Eye (tissue), 1 donor: ENCODE measurements around the gene LCLAT1.
"Not testable (repeated sequence)": the region's sequence is repeated elsewhere in the genome, so short reads cannot be mapped to it uniquely, and the experiment has no call there.

ENCODE experiments used
- DNase-seq: peaks from one replicate; pipeline ENCODE4 v3.0.0-alpha.2; 2015

The LCLAT1 gene

DNA sequence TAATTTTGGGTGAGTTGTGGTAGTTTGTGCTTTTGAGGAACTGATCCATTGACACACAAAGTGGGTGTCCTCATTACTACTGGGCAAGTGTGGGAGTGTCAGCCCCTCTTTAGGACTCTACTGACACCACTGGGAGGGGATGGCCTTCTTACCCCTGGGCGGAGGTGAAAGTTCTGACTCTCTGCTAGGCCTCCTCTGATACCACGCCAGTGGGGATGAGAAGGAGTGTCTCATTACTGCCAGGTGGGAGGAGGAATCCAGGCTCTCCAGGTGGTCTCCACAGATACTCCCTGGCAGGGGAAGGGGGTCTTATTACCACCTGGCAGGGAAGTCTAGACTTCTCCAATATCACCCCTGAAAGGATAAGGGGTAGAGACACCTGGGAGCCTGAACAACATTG, 9.1 kb downstream of the LCLAT1 start:
- DNase-seq: no peak

DNA sequence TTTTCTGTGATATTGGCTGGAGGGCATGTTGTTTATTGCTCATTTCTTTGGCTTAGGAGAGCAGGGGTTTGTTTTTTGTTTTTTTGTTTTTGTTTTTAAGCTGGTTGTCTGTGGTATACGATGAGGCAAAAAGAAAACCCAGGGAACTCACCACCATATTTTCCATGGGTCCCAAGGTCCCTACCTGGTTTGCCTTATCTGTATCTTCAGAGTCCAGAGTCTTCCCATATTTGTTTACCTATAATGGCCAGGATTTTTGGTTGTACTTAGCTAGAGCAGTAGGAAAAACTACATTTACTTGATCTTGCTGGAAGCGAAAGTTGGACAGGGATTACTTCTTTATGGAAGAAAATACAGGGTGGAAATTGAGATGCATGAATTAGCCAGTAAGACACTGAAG, 9.5 kb downstream of the LCLAT1 start:
- DNase-seq: no peak

DNA sequence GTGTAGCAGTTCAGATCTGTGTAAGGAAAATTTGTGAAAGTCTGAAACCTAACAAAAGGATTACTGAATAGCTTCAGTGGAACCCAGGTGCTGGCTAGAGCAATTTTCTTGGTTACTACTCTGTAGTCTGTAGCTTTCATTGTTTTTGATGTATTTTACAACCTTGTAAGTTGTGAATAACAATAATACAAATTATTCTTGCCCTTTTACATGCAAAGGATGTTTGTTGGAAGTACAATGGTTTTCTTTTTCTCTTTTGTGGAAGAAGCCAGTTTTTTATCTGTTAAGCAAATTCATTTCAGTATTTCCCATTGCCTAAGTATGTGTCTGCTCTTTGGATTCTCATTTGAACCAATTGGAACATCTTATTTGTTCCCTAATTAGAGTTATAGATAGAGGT, 10.2 kb downstream of the LCLAT1 start:
- DNase-seq: no peak

DNA sequence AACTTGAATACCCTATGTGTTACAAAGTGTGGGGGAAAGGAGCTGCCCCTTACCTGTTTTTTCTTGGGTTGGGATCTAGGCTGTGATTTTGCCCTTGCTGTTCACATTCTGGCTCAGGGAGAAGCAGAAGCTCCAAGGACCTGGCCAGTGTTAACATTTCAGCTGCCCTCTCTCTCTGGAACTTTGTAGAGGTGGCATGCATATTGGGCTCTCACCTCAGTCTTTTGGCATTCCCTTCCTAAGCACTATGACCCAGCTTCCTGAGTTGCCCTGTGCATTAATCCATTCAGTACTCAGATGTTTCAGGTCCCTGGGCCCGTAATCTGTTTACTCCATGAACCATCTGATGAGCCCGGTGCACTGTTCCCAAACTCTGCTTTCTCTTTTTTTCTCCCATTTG, 12.1 kb downstream of the LCLAT1 start:
- no peak for DNase-seq

DNA sequence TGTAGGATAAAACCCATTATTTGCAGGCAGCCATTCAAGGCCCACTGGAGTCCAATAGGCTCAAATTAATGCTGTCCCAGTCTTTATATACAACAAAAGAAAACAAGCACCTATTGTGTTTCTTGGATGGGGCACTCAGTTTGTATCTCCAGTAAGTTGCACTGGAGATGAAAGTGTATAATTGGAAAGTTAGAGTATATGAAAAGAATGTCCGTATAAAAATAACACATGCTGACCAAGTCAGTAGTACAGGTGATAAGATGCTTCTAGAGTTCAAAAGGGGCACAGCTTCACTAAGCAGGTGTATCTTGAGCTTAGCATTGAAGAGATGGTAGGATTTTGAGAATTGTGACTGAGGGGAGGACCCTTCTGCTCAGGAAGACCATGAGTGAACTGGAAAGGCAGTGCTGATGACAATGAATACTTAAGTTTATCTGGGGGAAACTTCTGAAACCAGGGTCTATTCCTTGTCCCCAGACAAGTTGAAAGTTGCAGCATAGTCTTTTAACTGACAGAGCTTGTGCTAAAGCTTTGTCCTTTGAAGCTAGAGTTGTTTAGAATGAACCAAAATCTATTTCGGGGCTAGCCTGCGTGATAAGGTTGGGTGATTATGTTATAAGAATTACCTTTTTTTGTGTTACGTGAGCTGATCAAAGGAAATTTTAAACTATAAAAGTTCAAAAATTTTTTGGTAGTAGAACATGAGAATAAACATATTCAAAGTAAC, 15.2 kb downstream of the LCLAT1 start:
- DNase-seq: no peak

DNA sequence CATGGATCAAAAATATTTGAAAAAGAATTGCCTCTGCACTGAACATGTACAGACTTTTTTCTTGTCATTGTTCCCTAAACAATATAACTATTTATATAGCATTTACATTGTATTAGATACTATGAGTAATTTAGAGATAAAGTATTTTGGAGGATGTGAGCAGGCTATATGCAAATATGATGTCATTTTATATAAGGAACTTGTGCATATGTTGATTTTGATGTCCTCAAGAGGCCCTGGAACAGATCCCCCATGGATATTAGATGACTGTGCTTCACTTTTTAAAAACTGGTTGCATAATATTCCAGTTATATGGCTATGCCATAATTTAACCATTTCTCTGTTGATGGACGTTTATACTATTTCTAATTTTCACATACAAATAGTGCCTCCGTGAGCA, 16.5 kb downstream of the LCLAT1 start:
- DNase-seq: no peak

DNA sequence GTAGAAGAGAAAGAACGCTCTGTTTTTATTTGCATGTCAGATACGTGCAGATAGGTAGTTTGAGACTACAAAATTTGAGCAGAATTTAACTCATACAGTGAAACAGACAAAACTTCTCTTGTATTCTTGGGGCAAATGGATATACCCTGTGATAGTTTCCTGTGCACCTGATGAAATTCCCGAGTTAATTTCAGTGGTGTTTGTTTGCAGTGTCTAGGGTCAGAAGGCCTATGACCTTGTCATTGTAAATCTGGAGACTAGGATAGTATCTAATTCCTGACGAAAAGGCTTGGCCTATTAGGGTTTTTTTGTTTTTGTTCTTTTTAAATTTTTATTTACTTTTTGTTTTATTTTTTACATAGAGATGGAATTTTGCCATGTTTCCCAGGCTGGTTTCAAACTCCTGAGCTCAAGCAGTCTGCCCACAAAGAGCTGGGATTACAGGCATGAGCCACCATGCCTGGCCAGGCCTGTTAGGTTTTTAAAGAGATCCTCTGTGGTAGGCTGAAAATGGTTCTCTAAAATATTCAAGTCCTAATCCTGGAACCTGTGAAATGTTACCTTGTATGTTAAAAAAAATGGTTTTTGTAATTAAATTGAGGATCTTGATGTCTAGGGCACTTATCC, 17.6 kb downstream of the LCLAT1 start:
- no peak for DNase-seq

DNA sequence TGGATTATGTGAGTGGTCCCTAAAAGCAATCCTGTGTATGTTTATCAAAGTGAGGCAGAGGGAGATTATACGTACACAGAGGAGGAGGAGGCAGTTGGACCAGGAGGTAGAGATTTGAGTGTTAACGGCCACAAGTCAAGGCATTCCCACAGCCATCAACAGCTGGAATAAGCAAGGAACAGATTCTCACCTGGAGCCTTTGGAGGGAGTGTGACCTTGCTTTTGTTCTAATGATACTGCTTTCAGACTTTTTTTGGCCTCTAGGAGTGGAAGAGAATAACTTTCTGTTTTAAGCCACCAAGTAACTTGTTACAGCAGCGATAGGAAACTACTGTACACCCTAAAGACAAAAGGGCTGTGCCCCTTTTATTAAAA, 18.1 kb downstream of the LCLAT1 start:
- DNase-seq: no peak

DNA sequence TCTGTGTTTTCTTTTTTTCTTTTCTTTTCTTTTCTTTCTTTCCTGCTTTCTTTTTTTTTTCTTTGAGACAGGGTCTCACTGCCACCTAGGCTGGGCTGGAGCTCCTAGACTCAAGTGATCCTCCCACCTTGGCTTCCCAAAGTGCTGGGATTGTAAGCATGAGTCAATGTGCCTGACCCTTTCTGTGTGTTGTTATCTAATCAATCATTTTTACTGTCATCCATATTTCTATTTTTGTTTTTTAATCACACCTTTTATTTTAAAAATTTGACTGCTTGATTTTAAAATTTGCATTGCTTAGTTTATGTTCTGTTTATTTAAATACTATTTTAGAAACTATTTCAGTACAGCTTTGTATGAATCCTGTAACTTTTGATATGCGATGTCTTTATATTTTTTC, 19.2 kb downstream of the LCLAT1 start:
- DNase-seq: no peak

DNA sequence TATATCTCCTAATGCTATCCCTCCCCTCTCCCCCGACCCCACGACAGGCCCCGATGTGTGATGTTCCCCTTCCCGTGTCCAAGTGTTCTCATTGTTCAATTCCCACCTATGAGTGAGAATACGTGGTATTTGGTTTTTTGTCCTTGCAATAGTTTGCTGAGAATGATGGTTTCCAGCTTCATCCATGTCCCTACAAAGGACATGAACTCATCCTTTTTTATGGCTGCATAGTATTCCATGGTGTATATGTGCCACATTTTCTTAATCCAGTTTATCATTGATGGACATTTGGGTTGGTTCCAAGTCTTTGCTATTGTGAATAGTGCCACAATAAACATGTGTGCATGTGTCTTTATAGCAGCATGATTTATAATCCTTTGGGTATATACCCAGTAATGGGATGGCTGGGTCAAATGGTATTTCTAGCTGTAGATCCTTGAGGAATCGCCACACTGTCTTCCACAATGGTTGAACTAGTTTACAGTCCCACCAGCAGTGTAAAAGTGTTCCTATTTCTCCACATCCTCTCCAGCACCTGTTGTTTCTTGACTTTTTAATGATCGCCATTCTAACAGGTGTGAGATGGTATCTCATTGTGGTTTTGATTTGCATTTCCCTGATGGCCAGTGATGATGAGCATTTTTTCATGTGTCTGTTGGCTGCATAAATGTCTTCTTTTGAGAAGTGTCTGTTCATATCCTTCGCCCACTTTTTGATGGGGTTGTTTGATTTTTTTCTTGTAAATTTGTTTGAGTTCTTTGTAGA, 20.2 kb downstream of the LCLAT1 start:
- DNase-seq: not testable (repeated sequence)

DNA sequence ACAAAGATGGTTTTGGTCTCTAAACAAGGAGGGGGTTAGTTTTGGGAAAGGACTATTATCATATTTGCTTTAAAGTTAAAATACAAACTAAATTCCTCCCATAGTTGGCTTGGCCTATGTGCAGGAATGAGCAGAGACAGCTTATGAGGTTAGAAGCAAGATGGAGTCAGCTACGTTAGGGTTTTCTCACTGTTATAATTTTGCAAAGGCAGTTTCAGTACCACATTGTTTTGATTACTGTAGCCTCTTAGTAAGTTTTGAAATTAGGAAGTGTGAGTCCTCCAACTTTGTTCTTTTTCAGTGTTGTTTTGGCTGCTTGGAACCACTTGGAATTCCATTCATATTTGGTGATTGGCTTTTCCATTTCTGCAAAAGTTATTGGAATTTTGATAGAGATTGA, 23.4 kb downstream of the LCLAT1 start:
- DNase-seq: no peak

DNA sequence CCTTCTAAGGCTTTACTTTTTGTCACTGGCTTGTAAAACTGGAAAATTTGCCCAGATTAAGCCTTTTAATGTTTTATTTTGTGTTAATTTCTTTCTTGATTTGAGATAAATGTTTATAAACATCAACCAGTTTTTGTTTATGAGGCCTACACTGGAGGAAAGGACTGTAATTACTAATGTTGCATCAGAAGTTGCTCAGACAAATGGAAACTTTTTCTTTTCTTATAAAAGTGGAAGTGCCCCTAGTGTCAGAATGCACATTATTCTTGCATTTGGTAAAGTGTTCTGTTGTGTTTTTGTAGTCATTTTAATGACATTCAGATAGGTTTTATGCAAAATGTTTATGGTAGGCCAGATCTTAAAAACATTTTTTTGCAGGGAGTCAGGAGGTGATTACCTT, 25.3 kb downstream of the LCLAT1 start:
- DNase-seq: no peak

DNA sequence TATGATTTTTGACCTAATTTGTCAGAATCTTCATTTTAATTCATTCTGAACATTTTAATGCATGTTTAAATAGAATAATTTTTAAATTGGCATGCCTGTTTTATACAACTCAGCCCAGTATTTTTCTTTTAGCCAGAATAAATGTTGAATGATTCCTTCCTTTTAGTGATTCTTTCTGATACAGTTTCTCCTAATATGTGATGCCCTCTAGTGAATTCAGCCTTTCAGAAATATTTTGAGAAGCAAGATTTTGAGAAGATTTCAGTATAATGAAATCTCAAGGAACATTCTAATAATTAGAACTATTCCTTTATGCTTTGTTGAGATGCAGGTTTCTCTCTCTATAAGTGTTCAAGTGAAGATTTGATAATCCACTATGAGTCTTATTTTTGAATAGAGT, 28.5 kb downstream of the LCLAT1 start:
- no peak for DNase-seq

DNA sequence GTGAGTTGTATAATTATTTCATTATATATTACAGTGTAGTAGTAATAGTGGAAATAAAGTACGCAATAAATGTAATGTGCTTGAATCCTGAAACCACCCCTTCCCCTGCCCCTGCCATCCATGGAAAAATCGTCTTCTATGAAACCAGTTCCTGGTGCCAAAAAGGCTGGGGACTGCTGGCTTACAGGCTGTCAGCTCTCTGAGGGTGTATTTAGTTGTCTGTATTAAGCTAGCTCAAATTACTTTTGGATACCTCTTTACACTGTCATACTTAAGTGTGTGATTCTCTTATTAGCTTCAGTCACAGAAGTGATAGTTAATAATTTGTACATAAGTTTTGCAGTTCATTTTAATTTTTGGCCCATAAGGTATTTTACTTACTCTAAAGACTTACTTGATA, 29.6 kb downstream of the LCLAT1 start:
- DNase-seq: no peak

DNA sequence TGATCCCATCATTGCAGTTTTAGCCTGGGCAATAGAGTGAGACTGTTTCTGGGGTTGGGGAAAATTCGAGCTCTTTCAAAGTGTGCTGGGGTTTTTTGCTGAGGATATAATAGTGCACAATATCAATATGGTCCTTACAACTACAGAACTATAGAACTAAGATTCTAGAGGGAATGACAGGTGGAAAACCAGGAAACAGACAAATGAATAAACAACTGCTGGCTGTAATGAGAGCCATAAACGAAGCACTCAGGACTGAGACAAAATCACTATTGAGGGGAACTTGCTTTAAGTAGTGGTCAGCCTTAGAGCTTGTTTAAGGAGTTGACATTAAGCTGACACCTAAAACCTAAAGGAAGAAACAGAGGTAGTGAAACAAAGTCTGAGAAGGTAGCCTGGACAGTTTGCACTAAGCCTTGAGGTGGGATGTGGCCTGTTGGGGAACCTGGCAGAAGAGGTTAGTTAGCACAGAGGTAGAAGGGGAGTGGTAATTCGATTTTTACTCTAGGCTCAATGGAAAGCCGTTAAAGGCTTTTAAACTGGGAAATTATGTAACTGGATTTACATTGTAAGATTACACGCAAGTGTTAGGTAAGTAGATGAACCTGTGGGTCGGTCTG, 33.8 kb downstream of the LCLAT1 start:
- DNase-seq: no peak

DNA sequence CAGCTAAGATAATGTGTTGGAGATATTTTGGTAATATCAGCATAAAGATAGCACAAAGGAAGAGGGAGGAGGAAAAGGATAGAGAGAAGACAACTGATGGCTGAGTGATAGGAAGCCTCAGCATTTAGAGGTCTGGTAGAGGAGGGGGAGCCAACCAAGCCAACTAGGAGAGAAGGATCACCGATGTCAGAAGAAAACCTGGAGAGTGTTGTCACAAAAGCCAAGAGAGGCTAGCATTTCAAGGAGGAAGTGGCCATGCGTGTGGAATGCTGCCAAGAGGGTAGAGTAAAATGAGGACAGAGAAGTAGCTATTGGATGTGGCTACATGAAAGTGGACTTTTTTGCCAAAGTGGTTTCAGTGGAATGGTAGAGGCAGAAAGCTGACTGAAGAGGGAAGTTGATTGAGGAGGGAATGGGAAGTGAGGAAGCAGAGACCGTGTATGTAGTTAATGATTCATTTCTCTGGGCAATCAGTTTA, 34.3 kb downstream of the LCLAT1 start:
- no peak for DNase-seq

DNA sequence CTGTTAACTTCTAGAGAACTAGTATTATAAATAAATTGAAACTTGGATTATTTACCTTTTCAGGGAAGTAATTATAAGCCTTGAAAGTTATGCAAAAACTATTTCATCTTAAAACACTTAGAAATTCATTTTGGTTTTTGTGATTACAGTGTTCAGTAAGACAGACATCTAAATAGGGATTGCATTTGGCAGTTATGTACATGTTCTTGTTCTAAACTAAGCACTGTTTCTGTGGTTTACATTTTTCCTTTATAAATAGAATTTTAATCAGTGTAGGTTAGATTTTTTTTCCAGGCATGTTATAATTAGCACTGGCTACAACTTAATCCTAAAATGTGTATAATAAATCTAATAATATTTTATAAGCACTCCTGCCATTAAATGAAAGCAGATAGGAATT, 35.0 kb downstream of the LCLAT1 start:
- no peak for DNase-seq

DNA sequence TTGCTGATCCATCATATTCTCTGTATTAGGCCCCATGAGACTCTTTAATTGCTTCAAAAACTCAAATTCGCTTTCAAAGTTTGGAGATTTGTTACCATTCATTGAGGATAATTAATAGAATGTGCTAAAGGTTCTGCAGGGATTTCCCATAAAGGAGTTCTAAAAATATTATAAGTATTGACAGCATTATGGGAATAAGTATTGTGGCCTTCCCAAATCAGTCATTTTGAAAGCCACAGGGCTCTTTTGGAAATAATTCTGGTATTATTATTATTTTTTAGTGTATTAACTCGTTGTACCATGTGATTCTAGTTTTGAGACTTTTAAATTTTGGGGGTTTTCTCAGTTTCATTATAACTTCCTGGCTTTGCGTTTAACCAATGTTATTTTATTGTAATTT, 37.1 kb downstream of the LCLAT1 start:
- no peak for DNase-seq

DNA sequence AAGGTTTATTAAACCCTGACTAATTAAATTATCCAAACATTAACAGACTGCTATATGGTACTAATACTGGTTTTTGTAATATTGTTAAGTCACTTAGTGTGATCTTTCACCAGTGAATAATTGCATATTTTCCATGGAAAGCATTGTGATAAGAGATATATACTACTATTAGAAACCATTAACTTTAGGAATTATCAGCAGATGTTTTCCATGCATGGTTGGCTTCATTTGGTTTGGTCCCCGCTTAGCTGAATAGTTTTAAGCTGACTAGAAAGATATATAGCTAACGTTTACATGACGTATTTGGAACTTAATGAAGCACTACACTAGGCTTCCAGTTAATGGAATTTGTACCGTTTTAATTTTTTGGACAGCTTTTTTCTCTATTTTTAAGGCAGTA, 37.9 kb downstream of the LCLAT1 start:
- no peak for DNase-seq

DNA sequence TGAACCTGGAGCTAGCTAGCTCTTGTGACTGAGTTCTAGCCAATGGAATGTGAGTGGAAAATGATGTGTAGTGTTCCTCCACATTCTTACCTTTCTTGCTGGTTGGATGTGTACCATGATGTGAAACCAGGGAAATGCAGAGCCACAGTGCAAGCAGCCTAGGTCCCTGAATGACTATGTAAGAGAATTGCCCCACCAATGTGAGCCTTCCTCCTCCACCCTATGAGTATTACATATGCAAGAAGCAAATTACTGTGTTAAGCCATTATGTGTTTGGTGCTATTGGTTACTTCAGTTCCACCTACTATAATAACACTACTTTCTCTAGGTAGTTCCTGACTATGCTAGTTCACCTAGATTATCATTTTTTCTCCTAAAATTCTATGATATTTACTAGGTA, 39.6 kb downstream of the LCLAT1 start:
- DNase-seq: no peak

DNA sequence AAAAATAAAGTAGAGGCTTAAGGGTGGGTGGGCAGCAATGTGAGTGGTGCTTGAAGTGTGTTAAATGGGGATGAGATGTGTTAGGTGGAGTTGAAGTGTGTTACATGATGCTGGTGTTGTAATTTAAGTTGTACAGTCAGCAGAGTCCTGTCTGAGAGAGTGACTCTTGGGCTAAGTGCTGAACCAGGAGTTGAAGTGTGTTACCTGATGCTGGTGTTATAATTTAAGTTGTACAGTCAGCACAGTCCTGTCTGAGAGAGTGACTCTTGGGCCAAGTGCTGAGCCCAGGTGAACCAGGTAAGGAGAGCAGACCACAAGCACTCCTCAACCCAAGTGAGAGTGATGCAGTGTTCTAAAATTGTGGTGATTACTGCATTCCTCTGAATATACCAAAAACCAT, 40.6 kb downstream of the LCLAT1 start:
- DNase-seq: no peak

DNA sequence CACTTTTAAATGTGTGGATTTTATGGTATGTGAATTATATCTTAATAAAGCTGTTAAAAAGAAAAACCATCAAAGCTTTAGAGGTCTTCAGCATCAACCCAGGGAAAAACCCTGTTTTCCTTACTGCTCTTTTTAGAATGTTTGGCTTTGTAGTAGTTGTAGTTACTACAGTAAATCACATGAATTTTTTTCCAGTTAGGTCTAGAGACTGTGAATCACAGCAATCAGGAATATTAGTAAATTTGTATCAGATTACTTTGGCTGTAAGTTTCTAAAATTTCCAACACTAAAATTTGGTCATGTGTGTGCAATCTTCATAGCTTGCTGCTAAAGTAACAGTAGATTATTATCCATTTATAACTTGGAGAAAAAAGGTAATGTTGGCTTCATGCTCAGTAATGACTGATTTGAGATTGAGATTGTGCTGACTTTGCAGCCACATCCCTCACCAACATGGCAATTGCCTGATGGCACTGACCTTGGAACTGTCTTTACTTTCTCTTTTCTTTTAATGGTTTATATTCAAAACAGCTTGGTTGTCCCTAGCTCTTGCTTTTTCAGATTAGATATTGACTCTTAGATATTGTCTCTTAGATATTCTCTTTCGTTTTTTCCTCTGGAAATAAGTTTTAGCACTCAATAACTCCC, 41.1 kb downstream of the LCLAT1 start:
- no peak for DNase-seq

DNA sequence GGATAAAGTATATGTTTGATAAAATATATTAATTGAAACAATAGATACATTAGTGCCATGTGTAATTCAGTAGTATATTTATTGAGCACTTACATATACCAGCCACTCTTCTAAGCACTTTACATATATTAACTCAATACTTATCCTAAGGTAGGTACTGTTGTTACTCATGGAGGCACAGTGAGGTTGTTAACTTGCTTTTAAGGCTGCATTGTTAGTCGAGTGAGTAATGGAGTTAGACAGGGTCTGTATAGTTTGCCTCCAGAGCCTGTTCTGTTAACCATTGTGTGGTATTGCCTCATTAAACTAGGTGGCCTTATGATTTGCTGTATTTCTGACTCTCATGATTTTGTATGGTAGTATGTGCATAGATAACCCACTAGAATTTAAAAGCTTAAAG, 44.2 kb downstream of the LCLAT1 start:
- DNase-seq: no peak
